K562 (cell line): ENCODE data around the gene SLC12A6. TPM values are rescaled to one million over a fixed set of nuclear protein-coding genes. Genes with fewer than 3 reads are reported as not detected.

Source experiments
- BHLHE40 ChIP-seq: IDR thresholded peaks from 2 replicates; pipeline ENCODE4 v1.6.1; 2011; ENCODE audit warnings: low read length, improper control_type of control experiment
- BRD4 ChIP-seq: fragments of 200-600 bp; sonication (generic); IDR thresholded peaks from 2 replicates; pipeline ENCODE4 v1.6.1; 2017; ENCODE audit warnings: inconsistent platforms
- CHCHD3 ChIP-seq: fragments of 250-450 bp; sonication (Bioruptor Pico); IDR thresholded peaks from 2 replicates; pipeline ENCODE4 v2.1.2; 2022; ENCODE audit warnings: mild to moderate bottlenecking
- DNMT1 ChIP-seq: fragments of 450-650 bp; IDR thresholded peaks from 2 replicates; pipeline ENCODE4 v1.6.1; 2016; ENCODE audit warnings: antibody characterized with exemption, mild to moderate bottlenecking
- ETS2 ChIP-seq: IDR thresholded peaks from 2 replicates; pipeline ENCODE4 v1.6.1; 2016; ENCODE audit warnings: borderline replicate concordance, missing genetic modification characterization, mild to moderate bottlenecking, moderate library complexity, missing compliant biosample characterization; ENCODE audit not compliant: poor library complexity, severe bottlenecking
- ILF3 ChIP-seq: fragments of 450-650 bp; IDR thresholded peaks from 2 replicates; pipeline ENCODE4 v1.6.1; 2018; ENCODE audit warnings: antibody characterized with exemption, mild to moderate bottlenecking, moderate library complexity, borderline replicate concordance
- SMAD2 ChIP-seq: fragments of 150-350 bp; IDR thresholded peaks from 2 replicates; pipeline ENCODE4 v1.6.1; 2014; ENCODE audit warnings: low read depth, mild to moderate bottlenecking, low read length
- SRSF9 ChIP-seq: fragments of 200-400 bp; formaldehyde crosslinking; IDR thresholded peaks from 2 replicates; pipeline ENCODE4 v1.6.1; 2017; ENCODE audit warnings: low read depth, low read length, borderline replicate concordance
- ZBTB7A ChIP-seq: IDR thresholded peaks from 2 replicates; pipeline ENCODE4 v1.6.1; 2011; ENCODE audit warnings: low read depth, mild to moderate bottlenecking, low read length, moderate library complexity, borderline replicate concordance; ENCODE audit not compliant: control insufficient read depth
- ZNF134 ChIP-seq: fragments of 250-450 bp; sonication (Bioruptor Pico); conservative IDR thresholded peaks from 2 replicates; pipeline ENCODE4 v1.4.0; 2020
- ZNF507 ChIP-seq: conservative IDR thresholded peaks from 2 replicates; pipeline ENCODE4 v1.6.1; 2017; ENCODE audit warnings: missing genetic modification characterization, missing compliant biosample characterization
- ZNF511 ChIP-seq: sonication (generic); formaldehyde crosslinking; IDR thresholded peaks from 2 replicates; pipeline ENCODE4 v1.8.0; 2022; ENCODE audit warnings: mild to moderate bottlenecking, missing genetic modification reagents
- ZNF79 ChIP-seq: fragments of 250-450 bp; sonication (Bioruptor Pico); IDR thresholded peaks from 2 replicates; pipeline ENCODE4 v1.4.0; 2020; ENCODE audit warnings: low read depth, mild to moderate bottlenecking, moderate library complexity
- ZNF830 ChIP-seq: fragments of 250-450 bp; sonication (Bioruptor Pico); IDR thresholded peaks from 2 replicates; pipeline ENCODE4 v1.5.0; 2021; ENCODE audit warnings: mild to moderate bottlenecking
- polyA plus RNA-seq, 8 experiments: library from polyadenylated mRNA; depleted of rRNA in 4 of 8; stranded (reverse) in 5 of 8; unstranded in 3 of 8; fragments of >200 nt; fragmentation: Nextera tagmentation in 2 of 8; fragmentation: Illumina TruSeq in 1 of 8; extraction: Ambion mirVana in 2 of 8; extraction: Trizol in 1 of 8; gene quantifications; 2 replicates each; pipeline versions ENCODE4 v1.2.1 to v1.2.3, GENCODE V29; 2011 to 2014; ENCODE audit warnings: inconsistent platforms in 1 of 8, missing spikeins in 1 of 8
- total RNA-seq, 7 experiments: library from RNA; depleted of rRNA in 6 of 7; stranded (reverse); fragments of >200 nt in 6 of 7; fragmentation: Illumina TruSeq in 2 of 7; extraction: Trizol in 2 of 7; gene quantifications; 2 replicates each; pipeline versions ENCODE4 v1.2.1 to v1.2.3, GENCODE V29; 2011 to 2021; ENCODE audit warnings: low replicate concordance in 1 of 7
- TF ChIP-seq, protein P1 (sequence below): fragments of 250-450 bp; sonication (Bioruptor Pico); IDR thresholded peaks from 2 replicates; pipeline ENCODE4 v1.4.0; 2020; ENCODE audit warnings: mild to moderate bottlenecking, moderate library complexity
- TF ChIP-seq, protein P2 (sequence below), 2 experiments: fragments of 150-350 bp in 1 of 2; IDR thresholded peaks; 2 replicates each; pipeline ENCODE4 v1.6.1; 2012 to 2016; ENCODE audit warnings: low read depth in 2 of 2, low read length in 2 of 2, mild to moderate bottlenecking in 1 of 2, moderate library complexity in 1 of 2
- TF ChIP-seq, protein P3 (sequence below): fragments of 250-450 bp; sonication (Bioruptor Pico); IDR thresholded peaks from 2 replicates; pipeline ENCODE4 v1.8.0; 2022; ENCODE audit warnings: inconsistent platforms, mild to moderate bottlenecking, moderate library complexity, borderline replicate concordance

Gene SLC12A6
- total and polyA plus RNA-seq, 9 of the 15 experiments (the other 6 are each of a cell fraction or from before 2014, with no cell fraction given), result 1.4 to 16.4 (median 6.7) TPM

DNA sequence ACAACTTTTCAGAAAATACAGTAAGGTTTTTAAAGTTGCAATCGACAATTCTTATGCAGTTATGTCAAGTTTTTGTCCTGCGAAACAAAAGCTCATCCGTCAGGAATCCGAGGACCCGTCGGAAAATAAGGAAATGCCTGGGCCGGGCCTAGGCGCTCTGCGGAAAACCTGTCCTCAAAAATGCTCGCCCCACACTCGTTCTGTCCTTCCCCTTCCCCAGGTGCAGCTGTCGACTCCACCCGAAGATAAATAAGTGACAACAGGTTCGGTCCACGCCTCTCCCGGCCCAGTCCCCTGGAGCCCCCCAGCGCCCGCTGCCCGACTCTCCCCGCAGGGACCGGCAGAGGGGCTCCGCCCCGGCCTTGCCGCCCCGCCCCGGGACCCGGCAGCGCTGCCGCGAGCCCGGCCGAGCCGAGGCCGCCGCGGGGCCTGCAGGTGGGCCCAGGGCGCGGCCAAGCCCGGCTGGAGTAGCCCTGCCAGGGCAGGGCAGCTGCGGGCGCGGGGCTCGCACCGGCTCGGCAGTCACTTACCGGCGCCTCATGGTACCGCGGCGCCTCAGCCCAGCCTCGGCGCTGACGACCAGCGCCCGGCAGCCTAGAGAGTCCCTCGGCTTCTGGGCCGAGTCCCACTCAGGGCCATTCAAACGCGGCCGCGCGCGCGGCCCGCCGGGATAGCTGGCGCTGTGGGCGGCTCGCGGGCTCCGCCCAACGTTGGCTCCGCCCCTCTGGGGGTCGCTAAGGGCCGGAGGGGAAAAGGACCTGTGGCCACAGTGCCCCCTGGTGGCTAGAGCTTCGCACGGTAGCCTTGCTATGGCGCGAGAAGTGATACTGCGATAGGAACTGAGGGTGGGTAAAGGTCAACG, 127.9 kb downstream of the SLC12A6 start, which contains the start of gene KATNBL1 (continued):
- TF ChIP-seq, protein P1, sequence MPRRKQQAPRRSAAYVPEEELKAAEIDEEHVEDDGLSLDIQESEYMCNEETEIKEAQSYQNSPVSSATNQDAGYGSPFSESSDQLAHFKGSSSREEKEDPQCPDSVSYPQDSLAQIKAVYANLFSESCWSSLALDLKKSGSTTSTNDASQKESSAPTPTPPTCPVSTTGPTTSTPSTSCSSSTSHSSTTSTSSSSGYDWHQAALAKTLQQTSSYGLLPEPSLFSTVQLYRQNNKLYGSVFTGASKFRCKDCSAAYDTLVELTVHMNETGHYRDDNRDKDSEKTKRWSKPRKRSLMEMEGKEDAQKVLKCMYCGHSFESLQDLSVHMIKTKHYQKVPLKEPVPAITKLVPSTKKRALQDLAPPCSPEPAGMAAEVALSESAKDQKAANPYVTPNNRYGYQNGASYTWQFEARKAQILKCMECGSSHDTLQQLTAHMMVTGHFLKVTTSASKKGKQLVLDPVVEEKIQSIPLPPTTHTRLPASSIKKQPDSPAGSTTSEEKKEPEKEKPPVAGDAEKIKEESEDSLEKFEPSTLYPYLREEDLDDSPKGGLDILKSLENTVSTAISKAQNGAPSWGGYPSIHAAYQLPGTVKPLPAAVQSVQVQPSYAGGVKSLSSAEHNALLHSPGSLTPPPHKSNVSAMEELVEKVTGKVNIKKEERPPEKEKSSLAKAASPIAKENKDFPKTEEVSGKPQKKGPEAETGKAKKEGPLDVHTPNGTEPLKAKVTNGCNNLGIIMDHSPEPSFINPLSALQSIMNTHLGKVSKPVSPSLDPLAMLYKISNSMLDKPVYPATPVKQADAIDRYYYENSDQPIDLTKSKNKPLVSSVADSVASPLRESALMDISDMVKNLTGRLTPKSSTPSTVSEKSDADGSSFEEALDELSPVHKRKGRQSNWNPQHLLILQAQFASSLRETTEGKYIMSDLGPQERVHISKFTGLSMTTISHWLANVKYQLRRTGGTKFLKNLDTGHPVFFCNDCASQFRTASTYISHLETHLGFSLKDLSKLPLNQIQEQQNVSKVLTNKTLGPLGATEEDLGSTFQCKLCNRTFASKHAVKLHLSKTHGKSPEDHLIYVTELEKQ (CRISPR knock-in tag), result no peak
- no peak for TF ChIP-seq ZNF79
- TF ChIP-seq CHCHD3 (CRISPR knock-in tag), result no peak
- no peak for TF ChIP-seq SMAD2
- peak; percentile 28; the same call in 1 of the 2 replicates for TF ChIP-seq BHLHE40
- no peak for TF ChIP-seq ZNF830 (CRISPR knock-in tag)
- TF ChIP-seq DNMT1, result no peak
- TF ChIP-seq, protein P2, sequence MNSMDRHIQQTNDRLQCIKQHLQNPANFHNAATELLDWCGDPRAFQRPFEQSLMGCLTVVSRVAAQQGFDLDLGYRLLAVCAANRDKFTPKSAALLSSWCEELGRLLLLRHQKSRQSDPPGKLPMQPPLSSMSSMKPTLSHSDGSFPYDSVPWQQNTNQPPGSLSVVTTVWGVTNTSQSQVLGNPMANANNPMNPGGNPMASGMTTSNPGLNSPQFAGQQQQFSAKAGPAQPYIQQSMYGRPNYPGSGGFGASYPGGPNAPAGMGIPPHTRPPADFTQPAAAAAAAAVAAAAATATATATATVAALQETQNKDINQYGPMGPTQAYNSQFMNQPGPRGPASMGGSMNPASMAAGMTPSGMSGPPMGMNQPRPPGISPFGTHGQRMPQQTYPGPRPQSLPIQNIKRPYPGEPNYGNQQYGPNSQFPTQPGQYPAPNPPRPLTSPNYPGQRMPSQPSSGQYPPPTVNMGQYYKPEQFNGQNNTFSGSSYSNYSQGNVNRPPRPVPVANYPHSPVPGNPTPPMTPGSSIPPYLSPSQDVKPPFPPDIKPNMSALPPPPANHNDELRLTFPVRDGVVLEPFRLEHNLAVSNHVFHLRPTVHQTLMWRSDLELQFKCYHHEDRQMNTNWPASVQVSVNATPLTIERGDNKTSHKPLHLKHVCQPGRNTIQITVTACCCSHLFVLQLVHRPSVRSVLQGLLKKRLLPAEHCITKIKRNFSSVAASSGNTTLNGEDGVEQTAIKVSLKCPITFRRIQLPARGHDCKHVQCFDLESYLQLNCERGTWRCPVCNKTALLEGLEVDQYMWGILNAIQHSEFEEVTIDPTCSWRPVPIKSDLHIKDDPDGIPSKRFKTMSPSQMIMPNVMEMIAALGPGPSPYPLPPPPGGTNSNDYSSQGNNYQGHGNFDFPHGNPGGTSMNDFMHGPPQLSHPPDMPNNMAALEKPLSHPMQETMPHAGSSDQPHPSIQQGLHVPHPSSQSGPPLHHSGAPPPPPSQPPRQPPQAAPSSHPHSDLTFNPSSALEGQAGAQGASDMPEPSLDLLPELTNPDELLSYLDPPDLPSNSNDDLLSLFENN (IDR thresholded peaks at IDR 0.05; ENCODE audit: low read depth in 2 of 2, low read length in 2 of 2), result peak in 1 of 2 experiments; percentile 62; a peak in 2 of 4 replicates
- no peak for TF ChIP-seq BRD4
- TF ChIP-seq SRSF9, result no peak
- peak; percentile 40; the same call in 1 of the 2 replicates for TF ChIP-seq ZNF511 (CRISPR knock-in tag)
- peak; percentile 88 for TF ChIP-seq ZBTB7A
- TF ChIP-seq ETS2 (tag), result no peak
- TF ChIP-seq ILF3, result peak; percentile 76; the same call in 1 of the 2 replicates
- TF ChIP-seq ZNF507 (tag), result no peak
- no peak for TF ChIP-seq ZNF134 (CRISPR knock-in tag)
- TF ChIP-seq, protein P3, sequence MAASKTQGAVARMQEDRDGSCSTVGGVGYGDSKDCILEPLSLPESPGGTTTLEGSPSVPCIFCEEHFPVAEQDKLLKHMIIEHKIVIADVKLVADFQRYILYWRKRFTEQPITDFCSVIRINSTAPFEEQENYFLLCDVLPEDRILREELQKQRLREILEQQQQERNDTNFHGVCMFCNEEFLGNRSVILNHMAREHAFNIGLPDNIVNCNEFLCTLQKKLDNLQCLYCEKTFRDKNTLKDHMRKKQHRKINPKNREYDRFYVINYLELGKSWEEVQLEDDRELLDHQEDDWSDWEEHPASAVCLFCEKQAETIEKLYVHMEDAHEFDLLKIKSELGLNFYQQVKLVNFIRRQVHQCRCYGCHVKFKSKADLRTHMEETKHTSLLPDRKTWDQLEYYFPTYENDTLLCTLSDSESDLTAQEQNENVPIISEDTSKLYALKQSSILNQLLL (CRISPR knock-in tag), result no peak
